GM12891 (cell line): Measurements from ENCODE around the gene F5.

Source experiments
- POLR2A ChIP-seq: IDR thresholded peaks from 2 replicates; pipeline ENCODE4 v1.6.1; 2011; ENCODE audit warnings: low read depth, low read length, control low read depth
- POLR2AphosphoS5 ChIP-seq: IDR thresholded peaks from 2 replicates; pipeline ENCODE4 v1.6.1; 2011; ENCODE audit warnings: low read depth, low read length, control low read depth

DNA sequence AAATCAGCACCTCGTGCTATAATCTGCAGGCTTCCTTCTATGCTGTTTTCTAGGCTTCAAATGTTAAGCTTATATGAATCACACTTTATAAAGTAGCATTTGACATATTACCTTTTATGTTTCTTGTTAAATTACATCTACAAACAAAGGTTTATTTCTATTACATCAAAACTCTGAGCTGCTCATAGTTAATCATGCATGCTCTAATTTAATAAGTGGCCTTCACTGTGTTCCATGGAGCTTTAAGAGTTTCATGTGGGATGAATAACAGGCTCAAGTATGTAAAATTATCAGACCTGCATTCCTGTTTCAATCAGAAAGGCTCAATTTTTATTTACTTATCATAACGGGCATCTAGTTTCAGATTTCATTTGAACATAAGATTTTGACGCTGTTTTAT, 113.5 kb downstream of the F5 start:
- TF ChIP-seq POLR2AphosphoS5 = no peak
- no peak for TF ChIP-seq POLR2A
